Measurements from ENCODE around the gene ARL8A. TPM values are rescaled to one million over a fixed set of nuclear protein-coding genes. Genes with fewer than 3 reads are reported as not detected.
A peak's percentile ranks its signal among the peaks of the same experiment; 100 is the strongest.
"Not testable (repeated sequence)": the region's sequence is repeated elsewhere in the genome, so short reads cannot be mapped to it uniquely, and the experiment has no call there.

Gene ARL8A
- total RNA-seq, 1 donor = 63.6 TPM

DNA sequence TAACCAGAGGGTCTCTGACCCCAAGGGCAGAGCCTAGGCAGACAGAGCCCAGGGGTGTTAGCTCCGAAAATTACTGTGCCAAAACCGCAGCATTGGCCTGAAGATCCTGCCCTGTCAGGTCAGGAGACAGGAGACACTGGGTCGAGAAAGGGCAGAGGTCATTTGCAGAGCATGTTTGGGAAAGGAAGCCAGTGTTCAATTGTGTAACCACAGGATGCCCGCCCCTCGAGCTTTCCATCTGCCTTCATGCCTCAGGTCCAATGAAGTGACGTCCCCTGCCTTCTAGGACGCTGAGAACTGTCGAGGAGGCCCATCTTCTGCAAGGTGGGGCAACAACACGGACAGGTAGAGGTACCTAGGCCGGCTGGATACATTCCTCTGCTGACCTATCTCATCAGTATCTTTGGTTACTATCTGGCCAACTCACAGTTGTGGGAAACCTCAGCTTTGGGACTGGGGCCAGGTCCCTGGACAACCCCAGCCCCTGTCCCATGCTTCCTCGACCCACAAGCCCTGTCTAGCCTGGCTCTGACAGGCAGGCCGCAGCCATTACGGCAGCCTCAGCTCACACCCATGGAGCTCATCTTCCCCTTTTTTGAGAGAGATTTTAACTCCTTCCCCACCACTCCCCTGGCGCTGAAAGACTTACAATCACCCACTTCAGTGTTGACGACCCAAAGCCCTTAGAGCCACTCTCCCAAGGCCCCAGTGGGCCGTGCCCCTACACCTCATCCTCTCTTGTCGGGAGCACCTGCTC is 1.3 kb downstream of the ARL8A start:
- Histone ChIP-seq H3K27me3 (ENCODE audit: insufficient read depth, low read length) (no peaks in the 10 kb centered on the region), H3K9me3 (ENCODE audit: low read depth, low read length) (no peaks in the 10 kb centered on the region), H3K4me1 (ENCODE audit: insufficient read depth, low read length) (peaks cover 46% of the 10 kb centered on the region), H3K4me3 (ENCODE audit: low read length) (peak overlapping the region; percentile 96)

DNA sequence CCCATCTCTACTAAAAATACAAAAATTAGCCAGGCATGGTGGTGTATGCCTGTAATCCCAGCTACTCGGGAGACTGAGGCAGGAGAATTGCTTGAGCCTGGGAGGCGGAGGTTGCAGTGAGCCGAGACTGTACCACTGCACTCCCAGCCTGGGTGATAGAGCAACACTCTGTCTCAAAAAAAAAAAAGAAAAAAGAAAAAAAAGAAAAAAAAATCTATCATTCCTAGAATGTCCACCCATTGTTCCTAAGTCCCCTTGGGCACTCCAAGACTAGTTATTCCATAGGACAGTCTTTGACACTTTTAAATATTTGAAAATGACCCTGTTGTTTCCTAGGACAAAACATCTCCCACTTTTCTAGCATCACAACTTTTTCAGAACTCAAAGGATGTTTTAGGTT is 3.1 kb downstream of the ARL8A start:
- H3K4me1 ChIP-seq (ENCODE audit: insufficient read depth, low read length) = peaks cover 46% of the 10 kb centered on the region
- H3K9me3 ChIP-seq (ENCODE audit: low read depth, low read length); H3K27me3 ChIP-seq (ENCODE audit: insufficient read depth, low read length); H3K4me3 ChIP-seq (ENCODE audit: low read length): not testable (repeated sequence)

DNA sequence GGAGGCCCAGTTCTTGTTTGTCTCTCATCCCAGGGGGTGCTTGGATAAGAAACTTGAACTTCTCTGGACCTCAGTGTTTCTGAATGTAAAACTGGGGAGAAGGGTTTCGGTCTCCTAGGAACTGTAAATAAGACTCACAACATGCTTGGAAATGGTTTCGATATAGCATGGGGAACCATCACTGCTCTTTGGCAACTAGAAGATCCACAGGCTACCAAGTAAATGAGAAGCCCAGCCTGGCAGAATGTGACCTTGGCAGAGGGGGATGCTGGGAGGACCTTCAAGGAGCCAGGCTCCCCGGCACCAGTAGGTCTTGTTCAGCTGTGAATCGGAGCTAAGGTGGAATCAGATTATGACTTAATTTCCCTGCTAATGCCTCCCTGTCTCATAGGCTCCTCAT is 3.7 kb downstream of the ARL8A start:
- Histone ChIP-seq H3K4me1 (ENCODE audit: insufficient read depth, low read length) (peaks cover 42% of the 10 kb centered on the region), H3K27me3 (ENCODE audit: insufficient read depth, low read length) (no peaks in the 10 kb centered on the region), H3K9me3 (ENCODE audit: low read depth, low read length) (no peaks in the 10 kb centered on the region), H3K4me3 (ENCODE audit: low read length) (no peak overlapping the region)

DNA sequence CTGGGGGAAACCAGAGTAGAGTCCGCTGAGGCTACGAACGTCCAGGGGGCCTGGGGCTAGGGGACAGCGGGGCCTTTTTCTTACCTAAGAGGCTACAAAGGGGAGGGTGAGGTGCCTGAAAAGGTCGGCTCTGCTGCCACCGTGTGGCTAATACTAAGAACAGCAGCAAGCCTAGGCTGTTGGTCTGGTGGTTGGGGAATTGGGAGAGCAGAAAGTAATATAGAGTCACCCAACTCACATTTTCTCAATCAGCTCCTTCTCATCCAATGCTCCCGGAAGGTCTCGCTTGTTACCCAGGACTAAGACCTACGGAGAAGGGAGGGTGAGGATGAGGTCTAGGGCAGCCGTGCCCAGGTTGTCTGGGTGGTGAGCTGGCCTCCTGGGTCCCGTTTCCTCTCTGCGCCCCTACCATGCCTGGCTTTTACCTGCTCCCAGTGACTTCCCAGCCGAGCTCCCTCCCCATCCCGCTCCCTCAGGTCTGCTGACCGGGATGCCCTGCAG is 9.3 kb downstream of the ARL8A start:
- Histone ChIP-seq H3K4me3 (ENCODE audit: low read length) (no peak overlapping the region), H3K9me3 (ENCODE audit: low read depth, low read length) (no peaks in the 10 kb centered on the region), H3K4me1 (ENCODE audit: insufficient read depth, low read length) (peaks cover 5% of the 10 kb centered on the region), H3K27me3 (ENCODE audit: insufficient read depth, low read length) (no peaks in the 10 kb centered on the region)

DNA sequence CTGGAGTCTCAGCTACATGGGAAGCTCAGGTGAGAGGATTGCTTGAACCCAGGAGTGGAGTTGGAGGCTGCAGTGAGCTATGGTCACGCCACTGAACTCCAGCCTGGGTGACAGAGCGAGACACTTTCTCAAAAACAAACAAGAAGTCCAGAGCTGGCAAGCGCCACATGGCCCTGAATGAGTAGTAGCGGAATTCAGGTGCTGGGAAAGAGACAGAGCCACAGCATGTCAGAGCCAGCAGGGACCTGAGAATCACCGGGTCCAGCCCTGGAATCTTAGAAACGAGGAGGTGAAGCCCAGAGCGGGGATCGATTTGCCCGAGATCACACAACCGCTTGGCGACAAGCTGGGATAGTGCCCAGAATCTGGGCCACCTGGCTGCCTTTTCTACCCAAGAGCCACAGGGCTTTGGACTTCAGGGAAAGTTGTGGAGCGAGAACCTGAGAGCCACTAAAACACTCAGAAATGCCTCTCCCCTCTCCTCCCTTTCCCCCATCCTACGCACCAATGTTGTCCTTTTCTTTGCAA is 9.8 kb downstream of the ARL8A start:
- H3K9me3 ChIP-seq (ENCODE audit: low read depth, low read length) = no peaks in the 10 kb centered on the region
- H3K4me1 ChIP-seq (ENCODE audit: insufficient read depth, low read length) = peaks cover 2% of the 10 kb centered on the region
- no peaks in the 10 kb centered on the region for H3K27me3 ChIP-seq (ENCODE audit: insufficient read depth, low read length)
- H3K4me3 ChIP-seq (ENCODE audit: low read length) = no peak overlapping the region

DNA sequence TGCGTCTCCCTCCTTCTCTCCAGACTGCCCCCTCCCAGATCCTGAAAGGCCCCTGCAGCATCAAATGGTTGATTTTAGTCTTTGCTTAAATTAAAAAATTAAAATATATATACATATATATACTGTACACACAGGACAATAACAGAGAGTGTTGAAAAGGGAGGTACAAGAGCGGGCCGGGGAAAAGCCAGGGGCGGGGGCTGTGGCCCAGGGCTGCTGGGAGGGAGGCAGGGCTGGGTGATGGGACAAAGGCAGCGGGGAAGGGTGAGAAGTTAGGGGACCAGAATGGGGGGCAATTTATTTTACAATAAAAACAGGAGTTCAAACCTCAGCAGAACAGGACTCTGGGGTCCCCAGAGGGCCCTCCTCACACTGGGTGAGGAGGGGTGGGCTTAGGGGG is 10.5 kb downstream of the ARL8A start:
- H3K4me1 ChIP-seq (ENCODE audit: insufficient read depth, low read length) = no peaks in the 10 kb centered on the region
- H3K27me3 ChIP-seq (ENCODE audit: insufficient read depth, low read length) = no peaks in the 10 kb centered on the region
- H3K9me3 ChIP-seq (ENCODE audit: low read depth, low read length) = no peaks in the 10 kb centered on the region
- no peak overlapping the region for H3K4me3 ChIP-seq (ENCODE audit: low read length)

DNA sequence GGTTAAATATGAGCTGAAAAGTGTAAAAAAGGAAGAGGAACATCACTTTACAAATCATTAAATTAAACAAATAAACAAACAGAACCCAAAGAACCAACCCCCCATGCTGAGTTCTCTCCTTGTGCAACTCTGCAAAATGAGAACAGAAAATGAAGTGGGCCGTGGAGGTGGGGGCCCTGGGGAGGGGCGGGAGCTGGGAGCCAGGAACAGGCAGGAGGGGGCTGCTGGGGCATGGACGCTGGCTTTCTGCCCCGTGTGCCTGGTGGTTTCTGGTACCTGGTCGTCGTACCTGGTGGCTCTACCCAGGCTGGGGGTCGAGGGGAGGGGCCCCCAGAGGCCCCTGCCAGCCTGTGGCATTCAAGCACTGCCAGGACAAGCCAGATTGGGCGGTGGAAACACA is 11.0 kb downstream of the ARL8A start:
- Histone ChIP-seq H3K4me3 (ENCODE audit: low read length) (no peak overlapping the region), H3K9me3 (ENCODE audit: low read depth, low read length) (no peaks in the 10 kb centered on the region), H3K27me3 (ENCODE audit: insufficient read depth, low read length) (no peaks in the 10 kb centered on the region), H3K4me1 (ENCODE audit: insufficient read depth, low read length) (no peaks in the 10 kb centered on the region)

DNA sequence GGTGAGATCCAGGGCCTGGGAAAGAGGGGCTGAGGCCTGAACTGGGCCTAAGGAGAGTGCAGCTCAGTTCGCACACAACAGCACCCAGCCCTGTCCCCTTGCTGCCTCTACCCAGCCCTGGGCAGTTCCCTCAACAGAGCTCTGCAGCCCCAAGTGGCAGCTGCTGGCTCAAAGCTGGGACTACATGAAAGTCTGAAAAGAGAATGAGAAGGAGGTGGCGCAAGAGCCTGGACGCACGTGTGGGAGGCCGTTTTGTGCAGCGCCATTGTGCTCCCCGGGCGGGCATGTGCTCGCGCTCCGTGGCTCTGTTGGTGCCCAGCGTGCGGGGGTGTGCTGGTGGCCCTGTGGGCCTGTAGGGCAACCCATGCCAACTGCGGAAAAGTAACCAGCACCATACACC is 11.5 kb downstream of the ARL8A start:
- no peaks in the 10 kb centered on the region for H3K4me1 ChIP-seq (ENCODE audit: insufficient read depth, low read length)
- no peaks in the 10 kb centered on the region for H3K27me3 ChIP-seq (ENCODE audit: insufficient read depth, low read length)
- H3K9me3 ChIP-seq (ENCODE audit: low read depth, low read length) = no peaks in the 10 kb centered on the region
- no peak overlapping the region for H3K4me3 ChIP-seq (ENCODE audit: low read length)

DNA sequence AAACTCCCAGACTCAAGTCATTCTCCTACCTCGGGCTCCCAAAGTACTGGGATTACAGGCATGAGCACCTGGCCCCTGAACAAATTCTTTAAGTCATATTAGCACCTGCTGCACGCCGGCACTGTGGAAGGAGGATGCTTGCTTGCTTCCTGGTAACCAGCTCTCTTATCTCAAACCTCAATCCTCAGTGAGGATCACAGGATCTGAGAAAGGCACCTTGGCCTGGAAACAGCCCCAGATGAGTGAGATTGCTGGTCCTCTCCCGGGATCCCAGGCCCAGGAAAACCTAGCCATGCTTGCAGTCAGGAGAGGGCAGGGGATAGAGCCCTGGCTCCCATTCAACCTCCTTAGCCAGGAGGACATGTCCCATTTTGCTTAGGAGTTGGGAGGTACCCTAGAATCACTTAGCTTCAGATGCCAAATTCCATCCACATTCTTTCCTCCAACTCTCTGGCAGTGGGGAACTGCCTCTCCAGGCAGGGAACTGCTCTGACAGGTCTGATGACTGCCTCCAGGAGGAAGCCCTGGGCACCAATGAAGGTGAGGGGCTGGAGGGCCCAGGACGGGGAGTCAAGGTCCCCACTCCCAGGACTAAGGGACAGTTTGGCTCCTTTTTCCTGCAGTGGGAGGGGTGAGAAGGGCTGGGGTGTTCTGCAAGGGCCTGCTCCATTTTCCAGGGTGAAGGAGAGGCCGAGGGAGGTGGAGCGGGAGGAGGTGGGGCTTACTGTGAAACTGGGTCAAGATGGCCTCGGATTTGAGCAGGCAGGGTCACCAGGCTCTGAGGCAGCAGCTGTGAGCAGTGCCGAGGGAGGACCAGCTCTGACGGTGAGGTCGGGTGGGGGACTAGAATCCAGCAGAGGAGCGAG is 12.3 kb downstream of the ARL8A start:
- H3K4me1 ChIP-seq (ENCODE audit: insufficient read depth, low read length) = no peaks in the 10 kb centered on the region
- H3K4me3 ChIP-seq (ENCODE audit: low read length) = no peak overlapping the region
- no peaks in the 10 kb centered on the region for H3K27me3 ChIP-seq (ENCODE audit: insufficient read depth, low read length)
- H3K9me3 ChIP-seq (ENCODE audit: low read depth, low read length) = no peaks in the 10 kb centered on the region

DNA sequence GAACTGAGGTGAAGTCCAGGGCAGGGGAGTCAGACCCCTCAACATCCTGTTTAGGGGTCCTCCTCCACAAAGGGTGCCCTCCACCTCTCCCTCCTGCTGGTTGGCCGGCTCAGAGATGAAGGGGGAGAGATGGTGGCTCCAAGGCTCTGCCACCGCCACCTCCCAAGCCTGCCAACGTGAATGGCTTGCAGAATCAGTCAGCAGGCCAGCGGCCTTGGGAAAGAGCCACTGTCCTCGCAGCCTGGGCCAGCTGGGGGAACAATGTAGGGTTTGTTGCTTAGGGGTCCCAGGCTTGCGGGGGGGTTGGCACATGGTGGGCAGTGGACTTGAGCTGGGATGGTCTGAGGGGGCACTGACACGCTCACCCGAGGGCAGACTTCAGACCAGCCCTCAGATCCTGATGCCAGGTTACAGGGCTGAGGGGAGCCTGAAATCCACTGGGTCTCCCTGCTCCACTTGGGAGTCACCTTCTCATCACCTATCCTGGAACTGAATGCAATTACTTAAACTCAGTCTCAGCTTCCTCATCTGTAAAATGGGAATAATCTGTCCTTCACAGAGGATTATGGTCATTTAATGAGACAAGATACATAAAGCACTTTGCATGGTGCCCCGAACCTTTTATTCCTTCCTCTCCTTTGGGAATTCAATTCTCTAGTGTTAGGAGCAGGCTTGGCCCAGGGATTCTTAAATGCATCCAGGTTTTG is 13.6 kb downstream of the ARL8A start:
- Histone ChIP-seq H3K9me3 (ENCODE audit: low read depth, low read length) (no peaks in the 10 kb centered on the region), H3K4me3 (ENCODE audit: low read length) (no peak overlapping the region), H3K4me1 (ENCODE audit: insufficient read depth, low read length) (no peaks in the 10 kb centered on the region), H3K27me3 (ENCODE audit: insufficient read depth, low read length) (no peaks in the 10 kb centered on the region)

DNA sequence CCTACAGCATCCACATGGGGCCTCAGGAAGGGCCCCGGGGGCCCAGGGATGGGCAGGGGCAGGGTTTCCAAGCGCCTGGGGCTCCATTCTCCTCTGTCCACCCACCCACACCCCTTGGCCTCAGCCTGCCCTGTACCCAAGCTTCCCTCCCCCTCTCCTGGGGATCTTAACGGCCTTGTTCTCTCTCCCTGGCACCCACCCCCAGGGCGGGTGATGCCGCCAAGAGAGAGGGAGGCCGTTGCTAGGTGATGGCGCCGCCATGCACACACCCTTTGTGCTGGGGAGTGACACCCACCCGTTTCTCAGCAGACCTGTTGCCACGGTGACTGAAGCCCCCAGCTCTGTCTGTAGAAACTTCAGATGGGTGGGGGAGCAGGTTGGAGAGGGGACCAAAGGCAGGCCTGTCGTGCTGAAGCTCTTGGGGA is 14.2 kb downstream of the ARL8A start:
- Histone ChIP-seq H3K27me3 (ENCODE audit: insufficient read depth, low read length) (no peaks in the 10 kb centered on the region), H3K4me3 (ENCODE audit: low read length) (no peak overlapping the region), H3K9me3 (ENCODE audit: low read depth, low read length) (no peaks in the 10 kb centered on the region), H3K4me1 (ENCODE audit: insufficient read depth, low read length) (no peaks in the 10 kb centered on the region)

DNA sequence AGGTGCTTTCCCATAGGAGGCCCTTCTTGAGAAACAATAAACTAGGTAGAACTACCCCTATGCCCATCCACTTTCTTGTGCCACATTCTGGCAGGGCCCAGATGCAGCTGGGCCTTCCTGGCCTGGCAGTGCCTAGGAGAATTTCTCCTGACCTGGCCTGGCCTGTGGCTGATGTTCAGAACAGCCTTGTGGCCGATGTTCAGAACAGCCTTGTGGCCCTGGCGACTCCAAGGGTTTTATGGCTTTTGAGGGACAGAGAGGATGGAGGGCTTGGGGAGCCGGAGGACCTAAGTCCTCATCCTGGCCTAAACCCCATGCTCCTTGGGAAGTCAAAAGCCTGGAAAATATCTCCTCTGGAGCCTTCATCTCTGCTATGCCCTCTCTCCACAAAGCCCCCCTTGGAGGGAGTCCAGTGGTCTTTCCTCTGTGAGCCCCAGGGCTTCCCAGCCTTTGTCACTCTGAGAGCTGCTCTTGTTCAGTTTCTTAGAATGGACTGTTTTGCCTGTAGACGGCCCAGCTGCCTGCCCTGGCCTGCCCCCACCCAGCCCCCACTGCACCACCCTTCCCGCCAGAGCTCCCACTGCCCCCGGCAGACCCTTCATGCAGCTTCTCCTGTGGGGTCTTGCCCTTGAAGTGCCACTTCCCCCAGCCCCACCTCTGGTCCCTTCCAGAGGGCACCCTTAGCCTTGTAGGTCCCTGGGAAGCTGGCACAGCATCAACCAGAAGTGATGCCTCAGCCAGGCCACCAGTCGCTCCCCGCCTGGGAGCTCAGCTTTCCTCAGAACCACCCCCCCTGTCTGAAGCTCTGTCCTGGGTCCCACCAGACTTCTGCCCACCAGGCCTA is 14.9 kb downstream of the ARL8A start:
- H3K4me1 ChIP-seq (ENCODE audit: insufficient read depth, low read length) = no peaks in the 10 kb centered on the region
- no peaks in the 10 kb centered on the region for H3K9me3 ChIP-seq (ENCODE audit: low read depth, low read length)
- no peaks in the 10 kb centered on the region for H3K27me3 ChIP-seq (ENCODE audit: insufficient read depth, low read length)
- H3K4me3 ChIP-seq (ENCODE audit: low read length) = no peak overlapping the region

DNA sequence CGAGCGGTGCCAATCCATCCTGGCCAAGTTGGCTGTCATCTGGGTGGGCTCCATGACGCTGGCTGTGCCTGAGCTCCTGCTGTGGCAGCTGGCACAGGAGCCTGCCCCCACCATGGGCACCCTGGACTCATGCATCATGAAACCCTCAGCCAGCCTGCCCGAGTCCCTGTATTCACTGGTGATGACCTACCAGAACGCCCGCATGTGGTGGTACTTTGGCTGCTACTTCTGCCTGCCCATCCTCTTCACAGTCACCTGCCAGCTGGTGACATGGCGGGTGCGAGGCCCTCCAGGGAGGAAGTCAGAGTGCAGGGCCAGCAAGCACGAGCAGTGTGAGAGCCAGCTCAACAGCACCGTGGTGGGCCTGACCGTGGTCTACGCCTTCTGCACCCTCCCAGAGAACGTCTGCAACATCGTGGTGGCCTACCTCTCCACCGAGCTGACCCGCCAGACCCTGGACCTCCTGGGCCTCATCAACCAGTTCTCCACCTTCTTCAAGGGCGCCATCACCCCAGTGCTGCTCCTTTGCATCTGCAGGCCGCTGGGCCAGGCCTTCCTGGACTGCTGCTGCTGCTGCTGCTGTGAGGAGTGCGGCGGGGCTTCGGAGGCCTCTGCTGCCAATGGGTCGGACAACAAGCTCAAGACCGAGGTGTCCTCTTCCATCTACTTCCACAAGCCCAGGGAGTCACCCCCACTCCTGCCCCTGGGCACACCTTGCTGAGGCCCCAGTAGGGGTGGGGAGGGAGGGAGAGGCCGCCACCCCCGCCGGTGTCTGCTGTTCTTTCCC is 16.5 kb downstream of the ARL8A start:
- Histone ChIP-seq H3K27me3 (ENCODE audit: insufficient read depth, low read length) (no peaks in the 10 kb centered on the region), H3K4me1 (ENCODE audit: insufficient read depth, low read length) (no peaks in the 10 kb centered on the region)

DNA sequence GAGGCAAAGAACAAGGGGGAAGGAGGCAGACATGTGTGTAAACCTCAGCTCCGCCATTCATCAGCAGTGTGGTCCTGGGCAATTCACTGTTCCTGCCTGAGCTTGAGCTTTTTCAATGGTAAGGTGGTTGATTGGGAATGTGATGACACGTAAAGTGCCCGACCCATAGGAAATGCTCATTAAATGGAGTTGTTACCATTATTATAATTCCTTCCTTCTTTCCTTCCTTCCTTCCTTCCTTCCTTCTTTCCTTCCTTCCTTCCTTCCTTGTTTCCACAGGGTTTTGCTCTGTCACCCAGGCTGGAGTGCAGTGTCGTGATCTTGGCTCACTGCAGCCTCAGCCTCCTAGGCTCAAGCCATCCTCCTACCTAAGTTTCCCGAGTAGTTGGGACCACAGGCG is 17.5 kb downstream of the ARL8A start:
- no peak overlapping the region for H3K4me3 ChIP-seq (ENCODE audit: low read length)
- no peaks in the 10 kb centered on the region for H3K9me3 ChIP-seq (ENCODE audit: low read depth, low read length)
- H3K4me1 ChIP-seq (ENCODE audit: insufficient read depth, low read length) = no peaks in the 10 kb centered on the region

More for the DNA sequence above, 16.5 kb downstream of the ARL8A start:
- H3K4me3 ChIP-seq (ENCODE audit: low read length) = no peak overlapping the region
- no peaks in the 10 kb centered on the region for H3K9me3 ChIP-seq (ENCODE audit: low read depth, low read length)

More for the DNA sequence above, 17.5 kb downstream of the ARL8A start:
- no peaks in the 10 kb centered on the region for H3K27me3 ChIP-seq (ENCODE audit: insufficient read depth, low read length)

Data from mononuclear cell (primary cell).